GM20000 (cell line): ENCODE data around the gene NPIPB8.
"Not testable (repeated sequence)": the region's sequence is repeated elsewhere in the genome, so short reads cannot be mapped to it uniquely, and the experiment has no call there.

Experiments used
- DNase-seq: peaks from one replicate; pipeline ENCODE4 v3.0.0; 2012; ENCODE audit warnings: low spot score
- TF ChIP-seq, protein P1 (sequence below): IDR thresholded peaks from 2 replicates; pipeline ENCODE4 v1.5.1; 2012; ENCODE audit warnings: mild to moderate bottlenecking, control low read depth; ENCODE audit errors: extremely low read depth, missing control alignments

The NPIPB8 gene

DNA sequence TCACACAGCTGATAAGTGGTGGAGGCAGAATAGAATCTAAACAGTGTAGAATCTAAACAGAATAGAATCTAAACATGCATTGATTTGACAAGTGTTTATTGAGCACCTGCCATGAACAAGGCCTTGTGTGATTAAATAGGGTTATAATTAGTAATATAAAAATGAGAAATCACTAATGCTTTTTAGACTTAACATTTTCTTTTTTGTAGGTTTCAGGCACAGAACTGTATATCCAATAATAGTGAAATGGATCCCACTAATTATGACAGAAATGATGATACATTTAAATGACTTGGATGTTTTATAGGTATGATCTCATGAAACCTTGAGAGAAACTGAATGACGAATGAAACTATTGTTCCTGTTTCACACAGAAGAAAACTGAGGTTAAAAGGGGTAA lies at the start of gene NPIPB8:
TSS of gene NPIPB8 (plus strand) at position 301 of the 400 bp plus-strand sequence. CDS start 296 bp downstream, outside the sequence.
- not testable (repeated sequence) for DNase-seq

DNA sequence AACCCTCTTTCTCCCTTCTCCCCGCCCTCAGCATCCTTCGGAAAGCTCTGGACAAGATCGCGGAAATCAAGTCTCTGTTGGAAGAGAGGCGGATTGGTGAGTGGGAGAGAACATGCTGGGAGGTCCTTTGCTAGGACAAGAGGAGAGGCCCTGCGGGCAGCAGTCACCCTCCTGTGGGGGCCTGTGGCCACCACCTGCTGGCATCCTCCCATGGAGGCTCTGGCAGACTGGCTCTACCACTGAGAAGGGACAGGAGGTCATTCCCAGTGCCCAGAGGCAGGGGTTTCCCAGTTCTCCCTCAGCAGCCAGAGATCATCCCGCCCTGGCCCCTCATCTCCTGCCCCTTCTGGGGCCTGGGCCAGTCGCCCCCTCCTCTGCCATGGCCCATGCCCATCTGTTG lies 48.8 kb upstream of the NPIPB8 start:
- no peak for DNase-seq
- TF ChIP-seq, protein P1, sequence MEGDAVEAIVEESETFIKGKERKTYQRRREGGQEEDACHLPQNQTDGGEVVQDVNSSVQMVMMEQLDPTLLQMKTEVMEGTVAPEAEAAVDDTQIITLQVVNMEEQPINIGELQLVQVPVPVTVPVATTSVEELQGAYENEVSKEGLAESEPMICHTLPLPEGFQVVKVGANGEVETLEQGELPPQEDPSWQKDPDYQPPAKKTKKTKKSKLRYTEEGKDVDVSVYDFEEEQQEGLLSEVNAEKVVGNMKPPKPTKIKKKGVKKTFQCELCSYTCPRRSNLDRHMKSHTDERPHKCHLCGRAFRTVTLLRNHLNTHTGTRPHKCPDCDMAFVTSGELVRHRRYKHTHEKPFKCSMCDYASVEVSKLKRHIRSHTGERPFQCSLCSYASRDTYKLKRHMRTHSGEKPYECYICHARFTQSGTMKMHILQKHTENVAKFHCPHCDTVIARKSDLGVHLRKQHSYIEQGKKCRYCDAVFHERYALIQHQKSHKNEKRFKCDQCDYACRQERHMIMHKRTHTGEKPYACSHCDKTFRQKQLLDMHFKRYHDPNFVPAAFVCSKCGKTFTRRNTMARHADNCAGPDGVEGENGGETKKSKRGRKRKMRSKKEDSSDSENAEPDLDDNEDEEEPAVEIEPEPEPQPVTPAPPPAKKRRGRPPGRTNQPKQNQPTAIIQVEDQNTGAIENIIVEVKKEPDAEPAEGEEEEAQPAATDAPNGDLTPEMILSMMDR: no peak

DNA sequence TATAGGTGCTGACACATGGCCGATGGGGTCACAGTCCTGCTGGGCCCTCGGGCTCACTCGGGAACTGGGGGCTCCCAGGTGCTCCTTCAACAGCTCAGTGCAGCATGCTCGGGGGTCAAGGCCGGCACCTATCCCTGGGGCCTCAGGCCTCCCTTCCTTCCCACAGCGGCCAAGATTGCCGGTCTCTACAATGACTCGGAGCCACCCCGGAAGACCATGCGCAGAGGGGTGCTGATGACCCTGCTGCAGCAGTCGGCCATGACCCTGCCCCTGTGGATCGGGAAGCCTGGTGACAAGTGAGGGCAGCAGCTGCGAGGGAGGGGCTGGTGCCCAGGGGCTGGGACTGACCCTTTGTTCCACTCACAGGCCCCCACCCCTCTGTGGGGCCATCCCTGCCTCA lies 47.9 kb upstream of the NPIPB8 start:
- TF ChIP-seq, protein P1: no peak
- DNase-seq: no peak

DNA sequence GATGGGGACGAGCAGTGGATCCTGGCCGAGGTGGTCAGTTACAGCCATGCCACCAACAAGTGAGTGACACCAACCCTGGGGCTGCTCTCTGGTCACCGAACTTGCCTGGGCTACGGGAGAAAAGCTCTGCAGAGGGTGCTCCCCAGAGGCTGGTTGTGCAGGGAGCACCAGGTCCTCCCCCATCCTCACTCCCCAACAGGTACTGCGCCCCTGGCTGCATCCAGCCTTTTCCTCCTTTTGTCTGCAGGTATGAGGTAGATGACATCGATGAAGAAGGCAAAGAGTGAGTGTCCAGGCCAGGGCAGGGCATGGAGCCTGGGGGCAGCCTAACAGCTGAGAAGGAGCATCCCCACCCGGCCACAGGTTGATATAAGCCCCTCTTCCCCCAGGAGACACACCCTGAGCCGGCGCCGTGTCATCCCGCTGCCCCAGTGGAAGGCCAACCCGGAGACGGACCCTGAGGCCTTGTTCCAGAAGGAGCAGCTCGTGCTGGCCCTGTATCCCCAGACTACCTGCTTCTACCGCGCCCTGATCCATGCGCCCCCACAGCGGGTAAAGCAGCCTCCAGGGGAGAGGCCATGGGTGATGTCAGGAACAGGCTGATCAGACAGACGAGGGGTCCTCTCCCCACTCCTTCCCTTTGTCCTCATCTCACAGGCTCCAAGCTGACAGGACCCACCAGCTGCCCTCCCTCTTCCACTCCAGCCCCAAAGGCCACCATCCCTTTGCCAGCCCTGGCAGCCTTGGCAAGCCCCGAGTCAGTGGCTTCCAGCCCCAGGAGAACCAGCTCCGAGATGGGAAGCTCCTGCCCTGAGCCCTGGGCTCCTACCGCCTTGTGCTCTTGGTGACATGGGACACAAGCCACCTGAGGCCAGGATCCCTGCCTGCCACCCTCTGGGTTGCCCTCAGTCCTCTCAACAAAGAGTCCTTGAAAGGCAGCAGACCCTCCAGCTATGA lies 47.2 kb upstream of the NPIPB8 start:
- no peak for DNase-seq
- TF ChIP-seq, protein P1: no peak

DNA sequence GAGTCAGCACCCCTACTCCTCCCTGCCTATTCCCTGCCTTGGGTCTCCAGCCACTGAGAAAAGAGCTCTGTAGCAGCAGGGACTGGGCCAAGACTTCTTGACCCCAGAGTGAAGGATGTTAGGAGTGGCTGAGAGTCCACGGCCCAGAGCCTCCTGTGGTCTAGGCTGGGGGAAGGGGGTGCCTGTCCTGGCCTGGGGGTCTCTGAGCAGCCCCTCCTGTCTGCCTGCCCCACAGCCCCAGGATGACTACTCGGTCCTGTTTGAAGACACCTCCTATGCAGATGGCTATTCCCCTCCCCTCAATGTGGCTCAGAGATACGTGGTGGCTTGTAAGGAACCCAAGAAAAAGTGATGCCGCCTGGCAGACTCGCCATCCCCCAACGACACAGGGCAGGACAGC lies 46.5 kb upstream of the NPIPB8 start:
- DNase-seq: no peak
- TF ChIP-seq, protein P1: no peak

DNA sequence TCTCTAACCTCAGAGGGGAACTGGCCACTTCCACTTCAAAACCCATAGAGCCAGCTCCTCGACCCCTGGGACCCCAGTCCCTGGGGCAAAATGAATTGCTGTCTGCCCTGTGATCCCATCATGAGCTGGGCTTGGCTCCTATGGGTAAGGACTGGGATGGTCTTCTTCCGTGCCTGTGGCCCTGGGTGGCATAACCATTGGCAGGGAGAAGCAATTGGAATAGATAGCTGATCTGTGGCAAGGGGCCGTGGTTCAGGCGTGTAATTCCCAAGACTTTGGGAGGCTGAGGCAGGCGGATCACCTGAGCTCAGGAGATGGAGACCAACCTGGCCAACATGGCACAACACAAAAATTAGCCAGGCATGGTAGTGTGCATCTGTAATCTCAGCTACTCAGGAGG lies 45.4 kb upstream of the NPIPB8 start:
- DNase-seq: no peak
- TF ChIP-seq, protein P1: no peak

DNA sequence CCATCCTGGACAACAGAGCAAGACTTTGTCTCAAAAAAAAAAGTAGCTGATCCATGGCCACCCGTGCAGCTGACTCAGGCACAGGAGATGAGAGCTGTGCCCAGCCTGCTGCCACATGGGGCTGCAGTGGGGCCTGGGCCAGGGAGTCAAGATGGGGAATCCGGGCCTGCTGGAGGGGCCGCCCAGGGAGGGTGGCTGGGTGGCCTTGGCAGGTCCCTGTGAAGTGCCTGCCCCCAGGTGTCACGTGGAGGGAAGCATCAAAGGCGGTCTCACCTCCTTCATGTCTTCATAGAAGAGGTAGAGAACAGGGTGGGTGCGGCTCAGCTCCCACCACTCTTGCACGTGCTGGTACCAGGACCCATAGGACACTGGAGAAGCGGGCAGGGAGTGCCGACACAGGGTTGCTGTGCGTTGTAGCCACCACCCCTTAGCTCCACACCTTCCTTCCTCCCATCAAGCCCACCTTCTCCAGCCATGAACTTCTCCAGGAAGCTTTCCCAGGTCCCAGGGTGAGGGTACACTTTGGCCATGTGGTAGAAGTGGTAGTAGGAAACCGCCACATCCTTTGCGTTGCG lies 44.8 kb upstream of the NPIPB8 start:
- DNase-seq: no peak
- TF ChIP-seq, protein P1: no peak

DNA sequence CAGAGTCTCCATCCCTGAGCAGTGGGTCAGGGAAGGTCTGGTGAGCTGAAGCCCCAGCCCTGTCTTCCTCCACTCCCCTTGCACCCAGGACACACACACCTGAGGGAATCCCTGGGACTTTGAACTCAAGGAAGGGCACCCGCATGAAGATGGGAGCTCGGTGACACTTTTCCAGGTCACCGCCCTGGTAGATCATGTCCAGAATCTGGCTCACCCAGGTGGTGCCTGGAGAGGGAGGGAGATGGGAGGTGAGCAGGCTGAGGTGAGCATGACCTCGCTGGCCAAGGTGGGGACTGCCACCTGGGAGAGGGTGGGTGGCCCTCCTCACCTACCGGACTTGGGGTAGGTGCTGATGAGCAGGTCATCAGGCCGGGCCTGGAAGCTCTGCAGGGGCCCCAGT lies 42.4 kb upstream of the NPIPB8 start:
- not testable (repeated sequence) for DNase-seq
